Upper lobe of left lung (tissue), 6 donors: ENCODE results near the gene SVIL. TPM values are rescaled to one million over a fixed set of nuclear protein-coding genes. Genes with fewer than 3 reads are reported as not detected.
"Not testable (repeated sequence)": the region's sequence is repeated elsewhere in the genome, so short reads cannot be mapped to it uniquely, and the experiment has no call there.

Source experiments
- ATAC-seq, 2 donors: fragments of 200-7000 bp; cut with Tn5 transposase; one replicate each; pipeline ENCODE4 v1.9.1; 2022; ENCODE audit warnings: mild to moderate bottlenecking in 2 of 2, moderate library complexity in 2 of 2; ENCODE audit not compliant: low FRiP score in 2 of 2
- DNase-seq, 2 donors: peaks; one replicate each; pipeline ENCODE4 v3.0.0-alpha.2; 2019 to 2020
- H3K27ac ChIP-seq, 4 donors: fragments of 200-600 bp; sonication (generic); one replicate each; pipeline ENCODE4 v1.5.1; 2016 to 2019
- H3K27me3 ChIP-seq, 4 donors: fragments of 200-600 bp; sonication (generic); one replicate each; pipeline ENCODE4 v1.5.1; 2017 to 2019
- H3K36me3 ChIP-seq, 4 donors: fragments of 200-600 bp; sonication (generic); one replicate each; pipeline ENCODE4 v1.5.1; 2016 to 2019
- H3K4me1 ChIP-seq, 4 donors: fragments of 200-600 bp; sonication (generic); one replicate each; pipeline ENCODE4 v1.5.1; 2018 to 2019
- H3K4me3 ChIP-seq, 4 donors: fragments of 200-600 bp; sonication (generic); one replicate each; pipeline ENCODE4 v1.5.1; 2017 to 2019; ENCODE audit warnings: mild to moderate bottlenecking in 2 of 4, moderate library complexity in 1 of 4
- H3K9me3 ChIP-seq, 4 donors: fragments of 200-600 bp; sonication (generic); one replicate each; pipeline ENCODE4 v1.5.1; 2018 to 2019
- CTCF ChIP-seq, 6 experiments: fragments of 450-650 bp in 4 of 6; fragments of 200-600 bp in 2 of 6; sonication (generic) in 2 of 6; IDR thresholded peaks; one replicate each; pipeline ENCODE4 v1.5.1; 2016 to 2019; ENCODE audit warnings: antibody characterized with exemption in 6 of 6
- EP300 ChIP-seq, 4 donors: sonication (generic); formaldehyde crosslinking; IDR thresholded peaks; one replicate each; pipeline ENCODE4 v1.5.1; 2017; ENCODE audit warnings: antibody characterized with exemption in 4 of 4, control low read depth in 2 of 4
- POLR2A ChIP-seq, 4 donors: fragments of 450-650 bp; IDR thresholded peaks; one replicate each; pipeline ENCODE4 v1.5.1; 2016 to 2017; ENCODE audit warnings: antibody characterized with exemption in 4 of 4, mild to moderate bottlenecking in 2 of 4
- POLR2AphosphoS5 ChIP-seq, 2 donors: sonication (generic); formaldehyde crosslinking; IDR thresholded peaks; one replicate each; pipeline ENCODE4 v1.5.1; 2017; ENCODE audit warnings: antibody characterized with exemption in 2 of 2
- WGBS, 2 donors: methylation state at CpG; one replicate each; pipeline ENCODE4 v1.1.5; 2017 to 2018; 5-methylcytosine and 5-hydroxymethylcytosine counted together
- total RNA-seq, 6 donors: library from RNA; depleted of rRNA in 4 of 6; stranded (reverse); fragments of >200 nt in 4 of 6; gene quantifications; one replicate each; pipeline versions ENCODE4 v1.1.0 to v1.2.1, GENCODE V29; 2016 to 2021
- donor health status: DM: no; HTN: no; CAD: no; lungs with moderate emphysema.
- donor health status: DM: no; HTN: yes; CAD: no; lungs with severe emphysema.

SVIL gene
- total RNA-seq, 6 donors from 2014 or later, result 65.5 to 137 (median 105) TPM

- Histone ChIP-seq H3K36me3 (peaks cover 0 to 59% (median 43%) of the 10 kb centered on the region in 4 donors), H3K4me3 (no peak overlapping the region), H3K9me3 (no peaks in the 10 kb centered on the region), H3K27me3 (no peaks in the 10 kb centered on the region), H3K27ac (no peak overlapping the region), H3K4me1 (no peaks in the 10 kb centered on the region)
- ATAC-seq, result no peak
- TF ChIP-seq CTCF (IDR thresholded peaks at IDR 0.05) (no peak), EP300 (IDR thresholded peaks at IDR 0.05) (no peak), POLR2A (IDR thresholded peaks at IDR 0.05) (no peak), POLR2AphosphoS5 (IDR thresholded peaks at IDR 0.05) (no peak)
- WGBS, 2 donors, result 82 to 84% methylated on average over 8 to 9 of the region's 9 CpGs
- DNase-seq, result no peak
These were observed 139.4 kb downstream of the SVIL start for GRCh38 chr10:29495366-29495765.

- H3K9me3 ChIP-seq, result no peaks in the 10 kb centered on the region
- H3K36me3 ChIP-seq, result peaks cover 0 to 71% (median 48%) of the 10 kb centered on the region in 4 donors
- H3K4me1 ChIP-seq, result no peaks in the 10 kb centered on the region
- H3K27me3 ChIP-seq, result no peaks in the 10 kb centered on the region
- no peak for DNase-seq
- WGBS, 2 donors, result 96% methylated on average over 6 of the region's 6 CpGs
- H3K4me3 ChIP-seq, result no peak overlapping the region
- no peak for ATAC-seq
- H3K27ac ChIP-seq, result no peak overlapping the region
- no peak for TF ChIP-seq EP300 (IDR thresholded peaks at IDR 0.05)
- no peak for TF ChIP-seq CTCF (IDR thresholded peaks at IDR 0.05)
- TF ChIP-seq POLR2A (IDR thresholded peaks at IDR 0.05), result no peak
- no peak for TF ChIP-seq POLR2AphosphoS5 (IDR thresholded peaks at IDR 0.05)
These were observed 141.1 kb downstream of the SVIL start for GRCh38 chr10:29493697-29494096.

GRCh38 chr10:29492774-29493173 is 142.0 kb downstream of the SVIL start:
- H3K4me3 ChIP-seq, result no peak overlapping the region
- peaks cover 0 to 77% (median 51%) of the 10 kb centered on the region in 4 donors for H3K36me3 ChIP-seq
- no peaks in the 10 kb centered on the region for H3K27me3 ChIP-seq
- H3K9me3 ChIP-seq, result no peaks in the 10 kb centered on the region
- TF ChIP-seq CTCF (IDR thresholded peaks at IDR 0.05) (no peak), EP300 (IDR thresholded peaks at IDR 0.05) (no peak), POLR2A (IDR thresholded peaks at IDR 0.05) (no peak), POLR2AphosphoS5 (IDR thresholded peaks at IDR 0.05) (no peak)
- no peak for DNase-seq
- 91 to 96% methylated on average over 11 of the region's 11 CpGs for WGBS, 2 donors
- H3K27ac ChIP-seq, result no peak overlapping the region
- H3K4me1 ChIP-seq, result no peaks in the 10 kb centered on the region
- ATAC-seq, result no peak

GRCh38 chr10:29491918-29492317 is 142.9 kb downstream of the SVIL start:
- H3K27ac ChIP-seq, result no peak overlapping the region
- H3K4me1 ChIP-seq, result no peaks in the 10 kb centered on the region
- peaks cover 0 to 83% (median 55%) of the 10 kb centered on the region in 4 donors for H3K36me3 ChIP-seq
- no peak for TF ChIP-seq CTCF (IDR thresholded peaks at IDR 0.05)
- TF ChIP-seq EP300 (IDR thresholded peaks at IDR 0.05), result no peak
- WGBS, 2 donors, result 79 to 98% methylated on average over 5 of the region's 5 CpGs
- no peaks in the 10 kb centered on the region for H3K27me3 ChIP-seq
- no peak for DNase-seq
- H3K9me3 ChIP-seq, result no peaks in the 10 kb centered on the region
- H3K4me3 ChIP-seq, result no peak overlapping the region
- ATAC-seq, result no peak

GRCh38 chr10:29490781-29491280 is 143.9 kb downstream of the SVIL start:
- H3K9me3 ChIP-seq, H3K27ac ChIP-seq, H3K27me3 ChIP-seq, H3K4me1 ChIP-seq, H3K4me3 ChIP-seq, ATAC-seq: not testable (repeated sequence)
- H3K36me3 ChIP-seq, result peaks cover 4 to 90% (median 57%) of the 10 kb centered on the region in 4 donors
- 93 to 94% methylated on average over 16 of the region's 16 CpGs for WGBS, 2 donors
- DNase-seq, result peak in 1 of 2 donors; percentile 50

GRCh38 chr10:29488471-29488870 is 146.3 kb downstream of the SVIL start:
- not testable (repeated sequence) for H3K27me3 ChIP-seq, ATAC-seq, H3K4me3 ChIP-seq, H3K27ac ChIP-seq, H3K9me3 ChIP-seq, DNase-seq, H3K4me1 ChIP-seq
- peaks cover 4 to 91% (median 52%) of the 10 kb centered on the region in 4 donors for H3K36me3 ChIP-seq
- WGBS, 2 donors, result 90 to 91% methylated on average over 11 to 14 of the region's 14 CpGs

- not testable (repeated sequence) for DNase-seq, H3K4me1 ChIP-seq, ATAC-seq, H3K9me3 ChIP-seq, H3K27me3 ChIP-seq, H3K27ac ChIP-seq, H3K4me3 ChIP-seq
- whole genome bisulfite sequencing, 2 donors, result 84 to 90% methylated on average over 7 of the region's 7 CpGs
- peaks cover 4 to 86% (median 47%) of the 10 kb centered on the region in 4 donors for H3K36me3 ChIP-seq
These were observed 146.9 kb downstream of the SVIL start for GRCh38 chr10:29487884-29488266.

- not testable (repeated sequence) for H3K27me3 ChIP-seq, H3K9me3 ChIP-seq, DNase-seq, H3K4me3 ChIP-seq, H3K4me1 ChIP-seq, H3K27ac ChIP-seq, ATAC-seq
- 84 to 85% methylated on average over 21 of the region's 21 CpGs for WGBS, 2 donors
- H3K36me3 ChIP-seq, result peaks cover 4 to 79% (median 42%) of the 10 kb centered on the region in 4 donors
These were observed 147.5 kb downstream of the SVIL start for GRCh38 chr10:29487032-29487883.
